Activated CD8-positive, alpha-beta memory T cell treated with anti-CD3 and anti-CD28 coated beads for 48 hours (primary cell): ENCODE measurements around the gene TADA3.
"Not testable (repeated sequence)": the region's sequence is repeated elsewhere in the genome, so short reads cannot be mapped to it uniquely, and the experiment has no call there.

ENCODE experiments used
- DNase-seq, 3 experiments: peaks; one replicate each; pipeline ENCODE4 v3.0.0-alpha.2; 2020; ENCODE audit warnings: low read depth in 2 of 3, low spot score in 2 of 3

TADA3 gene

DNA sequence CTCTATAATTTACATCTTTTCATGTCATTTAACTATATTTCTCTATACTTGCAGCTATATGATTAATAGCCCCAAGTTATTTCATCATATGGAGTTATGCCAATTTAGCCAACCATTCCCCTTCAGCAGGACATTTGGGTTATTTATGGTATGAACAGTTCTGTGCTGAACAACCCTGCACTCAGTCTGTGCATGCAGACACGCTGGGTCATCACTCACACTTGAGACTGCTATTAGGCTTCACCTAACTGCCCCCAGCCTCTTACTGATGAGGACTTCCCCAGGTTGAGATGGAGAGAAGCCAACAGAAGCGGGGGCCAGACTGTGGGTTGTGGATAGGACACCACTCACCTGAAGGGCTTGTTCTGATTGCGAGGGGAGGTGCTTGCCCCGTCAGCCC is 7.3 kb downstream of the TADA3 start:
- no peak for DNase-seq

DNA sequence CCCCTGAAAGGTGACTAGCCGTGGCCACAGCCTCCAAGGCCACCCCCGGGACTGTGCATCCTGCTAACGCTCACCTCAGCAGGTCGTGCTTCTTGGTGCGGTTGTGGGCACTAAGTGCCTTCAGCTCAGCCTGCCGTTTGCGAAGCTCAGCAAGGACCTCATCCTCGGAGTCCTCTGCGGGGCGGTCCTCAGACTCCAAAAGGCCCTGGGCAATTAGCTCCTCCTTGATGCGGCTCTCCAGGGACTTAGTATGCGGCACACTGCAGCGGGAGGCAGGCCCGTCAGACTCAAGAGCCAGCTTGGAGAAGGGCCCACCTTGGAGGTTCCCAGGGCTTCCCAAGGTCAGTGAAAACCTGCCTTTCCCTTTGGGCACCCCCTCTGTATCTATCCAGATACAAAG is 8.3 kb downstream of the TADA3 start:
- DNase-seq: no peak

- no peak for DNase-seq
Observed at GRCh38 chr3:9782770-9783169, 9.5 kb downstream of the TADA3 start.

DNA sequence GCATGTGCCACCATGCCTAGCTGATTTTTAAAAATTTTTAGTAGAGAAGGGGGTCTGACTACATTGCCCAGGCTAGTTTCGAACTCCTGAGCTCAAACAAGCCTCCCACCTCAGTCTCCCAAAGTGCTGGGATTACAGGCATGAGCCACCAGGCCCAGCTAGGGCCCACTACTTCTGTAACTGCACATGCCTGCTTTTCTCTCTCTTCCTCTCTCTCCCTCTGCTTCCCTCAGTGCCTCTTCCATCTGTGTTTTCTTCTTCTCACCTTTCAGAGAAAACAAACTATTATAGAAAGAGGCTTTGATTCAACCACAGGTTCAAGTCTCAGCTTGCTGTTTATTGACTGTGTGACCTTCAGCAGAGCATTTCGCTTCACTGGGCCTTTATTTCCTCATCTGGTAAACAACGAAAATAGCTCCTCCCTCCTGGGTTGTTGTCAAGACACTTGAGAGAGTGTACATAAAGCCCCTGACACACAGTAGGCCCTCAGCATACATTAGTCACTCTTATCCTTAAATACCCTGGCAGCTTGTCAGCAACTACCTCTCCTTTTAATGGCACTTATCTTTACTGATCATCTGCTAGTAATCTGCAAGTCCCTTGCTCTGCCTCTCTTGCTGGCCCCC is 10.2 kb downstream of the TADA3 start:
- DNase-seq: no peak

DNA sequence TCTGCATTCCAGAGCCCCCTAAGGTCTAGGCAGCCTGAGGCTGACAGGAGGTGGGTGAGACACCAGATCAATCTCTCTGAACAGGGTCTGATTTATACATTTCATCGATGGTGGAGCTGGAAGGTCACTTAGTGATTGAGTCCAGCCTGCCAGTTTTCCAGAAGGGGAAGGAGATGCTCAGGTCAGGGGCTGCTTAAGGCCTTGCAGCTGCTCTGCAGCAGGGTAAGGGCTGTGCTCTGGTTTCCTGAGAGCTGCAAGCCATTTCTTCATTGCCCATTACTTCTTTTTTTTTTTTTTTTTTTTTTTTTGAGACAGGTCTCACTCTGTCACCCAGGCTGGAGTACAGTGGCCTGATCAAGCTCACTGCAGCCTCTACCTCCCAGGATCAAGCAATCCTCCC is 10.7 kb downstream of the TADA3 start:
- no peak for DNase-seq

DNA sequence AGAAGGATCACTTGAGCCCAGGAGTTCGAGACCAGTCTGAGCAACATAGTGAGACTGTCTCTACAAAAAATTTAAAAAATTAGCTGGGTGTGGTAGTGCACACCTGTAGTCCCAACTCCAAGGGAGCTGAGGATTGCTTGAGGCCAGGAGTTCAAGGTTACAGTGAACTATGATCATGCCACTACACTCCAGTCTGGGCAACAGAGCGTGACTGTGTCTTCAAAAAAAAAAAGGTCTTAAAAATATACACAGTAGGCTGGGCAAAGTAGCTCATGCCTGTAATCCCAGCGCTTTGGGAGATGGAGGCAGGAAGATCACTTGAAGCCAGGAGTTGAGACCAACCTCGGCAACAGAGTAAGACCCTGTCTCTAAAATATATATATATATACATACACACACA is 11.4 kb downstream of the TADA3 start:
- DNase-seq: no peak

GRCh38 chr3:9780458-9780812 is 11.8 kb downstream of the TADA3 start:
- no peak for DNase-seq

DNA sequence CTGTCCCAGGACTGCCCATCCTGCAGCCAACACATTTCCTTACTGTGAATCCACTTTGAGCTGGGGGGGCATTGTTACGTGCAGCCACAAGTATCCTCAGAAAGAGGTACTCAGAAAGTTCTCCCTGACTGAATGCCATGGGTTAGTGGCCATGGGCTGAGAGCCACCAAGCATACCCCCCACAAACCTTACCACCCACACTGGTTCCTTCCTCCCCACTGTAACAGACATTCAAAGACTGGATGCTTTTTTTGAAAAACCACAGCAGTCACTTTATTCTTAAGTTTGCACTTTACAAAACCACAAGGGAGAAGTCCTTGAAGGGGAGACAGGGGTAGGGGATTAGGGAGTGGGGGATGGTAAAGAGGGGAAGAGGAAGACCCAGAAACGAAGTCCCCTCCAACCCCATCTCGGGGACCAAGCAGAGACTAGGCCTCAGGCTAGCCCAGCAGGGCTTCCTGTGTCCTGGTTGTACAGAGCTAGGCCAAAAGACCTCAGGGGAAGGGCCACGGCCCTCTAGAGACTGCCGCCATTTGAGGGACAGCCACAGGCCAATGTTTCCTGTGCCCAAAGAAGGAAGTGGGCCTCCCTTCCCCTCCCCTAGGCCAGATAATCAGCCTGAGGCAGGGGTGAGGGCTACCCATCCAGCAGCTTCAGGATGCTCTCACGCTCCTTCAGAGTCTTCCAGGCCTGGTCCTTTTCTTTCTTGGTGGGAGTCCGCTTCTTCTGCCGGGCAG is 12.4 kb downstream of the TADA3 start:
- DNase-seq: peak in 1 of 3 experiments; percentile 51

GRCh38 chr3:9779075-9779593 is 13.1 kb downstream of the TADA3 start:
- DNase-seq: no peak

- no peak for DNase-seq
Observed at GRCh38 chr3:9778143-9779074, 13.9 kb downstream of the TADA3 start.

- peak in 1 of 3 experiments; percentile 16 for DNase-seq
Observed at GRCh38 chr3:9777694-9778021, 14.6 kb downstream of the TADA3 start.

- no peak for DNase-seq
Observed at GRCh38 chr3:9776896-9777693, 15.2 kb downstream of the TADA3 start.

DNA sequence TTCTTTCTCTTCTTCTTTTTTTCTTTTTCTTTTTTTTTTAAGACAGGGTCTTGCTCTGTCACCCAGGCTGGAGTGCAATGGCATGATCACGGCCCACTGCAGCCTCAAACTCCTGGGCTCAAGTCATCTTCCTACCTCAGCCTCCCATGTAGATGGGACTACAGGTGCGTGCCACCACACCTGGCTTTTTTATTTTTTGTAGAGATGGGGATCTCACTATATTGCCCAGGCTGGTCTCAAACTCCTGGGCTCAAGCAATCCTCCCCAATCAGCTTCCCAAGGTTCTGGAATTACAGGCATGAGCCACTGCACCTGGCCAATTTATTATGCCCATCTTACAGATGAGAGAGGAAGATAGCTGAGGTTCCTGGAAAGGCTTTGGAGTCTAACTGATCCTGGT is 21.3 kb downstream of the TADA3 start:
- not testable (repeated sequence) for DNase-seq

DNA sequence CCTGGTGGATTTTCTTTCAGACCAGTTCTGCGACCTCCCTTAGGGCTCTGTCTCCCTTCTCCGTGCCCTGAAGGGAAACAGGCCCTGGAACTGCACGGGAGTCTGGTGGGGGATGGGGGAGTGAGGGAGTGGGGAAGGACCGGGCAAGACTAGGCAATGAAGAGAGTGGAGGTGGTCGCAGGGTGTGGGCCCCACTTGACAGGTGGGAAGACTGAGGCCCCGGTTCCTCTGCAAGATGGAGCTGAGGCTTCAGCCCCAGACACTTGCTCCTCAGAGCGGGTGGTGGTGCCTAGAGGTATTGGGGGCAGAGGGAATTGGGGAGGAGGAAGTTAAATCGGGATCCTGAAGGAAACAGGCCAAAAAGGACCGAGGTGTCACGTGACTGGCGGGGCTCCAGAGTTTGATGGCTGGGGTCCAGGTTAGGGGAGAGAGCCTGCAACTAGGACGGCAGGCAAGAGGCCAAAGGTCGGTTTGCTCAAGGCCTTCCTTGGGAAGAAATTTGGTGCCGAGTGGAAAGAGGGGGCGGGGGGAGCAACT is 21.9 kb downstream of the TADA3 start:
- no peak for DNase-seq

DNA sequence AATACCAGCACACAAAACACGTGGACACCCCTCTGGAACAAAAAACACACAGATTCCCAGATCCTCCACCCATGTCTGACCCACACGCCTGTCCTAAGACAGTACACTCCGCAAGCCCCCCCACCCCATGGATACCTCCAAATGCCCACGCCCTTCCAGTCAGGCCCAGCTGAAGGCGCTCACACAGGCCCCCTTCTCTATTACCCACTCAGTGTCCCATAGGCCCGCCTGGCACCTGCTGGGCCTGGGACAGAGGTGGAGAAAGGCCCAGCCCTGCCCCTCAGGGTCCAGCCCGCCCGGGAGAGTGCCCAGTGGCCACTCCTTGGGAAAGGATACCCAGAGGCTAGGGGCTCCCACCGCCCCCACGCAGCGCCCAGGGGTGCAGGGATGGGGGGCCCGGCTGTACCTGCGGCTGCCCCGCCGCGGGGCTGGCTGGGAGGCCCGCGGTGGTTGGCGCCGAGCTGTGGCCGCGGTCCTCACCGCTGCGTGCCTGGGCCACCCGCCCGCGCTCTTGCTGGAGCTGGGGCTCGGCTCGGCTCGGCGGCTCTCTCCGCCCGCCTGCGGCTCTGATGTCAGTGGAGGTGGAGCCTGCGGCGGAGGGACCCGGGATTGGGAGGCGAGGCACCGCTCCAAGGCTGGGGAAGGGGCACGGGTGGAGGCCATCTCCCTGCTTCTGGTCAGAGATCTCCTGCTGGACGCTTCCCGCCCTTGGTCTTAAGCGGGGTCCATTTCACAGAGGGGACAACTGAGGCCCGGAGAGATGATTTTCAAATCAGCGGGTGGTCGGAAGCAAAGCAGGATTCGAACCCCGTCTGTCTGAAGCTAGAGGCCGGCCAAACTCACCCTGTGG is 22.6 kb downstream of the TADA3 start, which contains the start of gene CAMK1:
TSS of gene CAMK1 (minus strand) at position 522 of the 850 bp plus-strand sequence. CDS start 2,198 bp downstream, outside the sequence.
- no peak for DNase-seq

GRCh38 chr3:9769012-9769411 is 23.3 kb downstream of the TADA3 start:
- no peak for DNase-seq

- no peak for DNase-seq
Observed at GRCh38 chr3:9768141-9768775, 24.0 kb downstream of the TADA3 start.

GRCh38 chr3:9767418-9767817 is 24.9 kb downstream of the TADA3 start:
- DNase-seq: no peak

DNA sequence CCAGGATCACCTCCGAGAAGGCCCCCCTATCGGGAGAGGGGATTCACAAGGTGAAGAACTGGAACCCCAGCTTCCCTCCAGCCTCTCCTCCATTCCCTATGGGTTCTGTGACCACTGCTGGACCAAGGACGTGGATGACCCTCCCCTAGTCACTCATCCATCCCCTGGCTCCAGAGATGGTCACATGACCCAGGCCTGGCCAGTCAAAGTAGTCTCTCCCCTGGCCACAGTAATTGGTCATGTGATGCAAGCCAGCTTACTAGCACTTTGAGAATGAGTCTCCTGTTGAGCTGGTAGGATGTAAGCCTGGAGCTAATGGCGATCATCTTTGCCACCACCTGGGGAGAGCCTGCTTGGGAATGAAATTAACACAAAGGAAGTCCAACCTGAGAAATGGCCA is 26.4 kb downstream of the TADA3 start:
- DNase-seq: no peak
